Stimulated activated CD4-positive, alpha-beta T cell treated with anti-CD3 and anti-CD28 coated beads, Interleukin-2, amount 100 ng/mL, for 48 hours (primary cell): ENCODE data around the gene UCP3.

Experiments used
- DNase-seq, 2 donors: peaks; one replicate each; pipeline ENCODE4 v3.0.0-alpha.2; 2020

UCP3 gene

GRCh38 chr11:74008373-74009229 is at the start of gene UCP3:
UCP3 (minus strand) TSS chr11:74009085; CDS start chr11:74007042, 2,043 bp downstream.
- DNase-seq: no peak

- DNase-seq: no peak
Observed at GRCh38 chr11:74057249-74058151, 48.6 kb upstream of the UCP3 start.

- DNase-seq: no peak
Observed at GRCh38 chr11:74055938-74056337, 47.1 kb upstream of the UCP3 start.

- no peak for DNase-seq
Observed at GRCh38 chr11:74050465-74050864, 41.6 kb upstream of the UCP3 start.

- DNase-seq: no peak
Observed at GRCh38 chr11:74048993-74049392, 40.1 kb upstream of the UCP3 start.

- no peak for DNase-seq
Observed at GRCh38 chr11:74044538-74044937, 35.7 kb upstream of the UCP3 start.

GRCh38 chr11:74043450-74043849 is 34.6 kb upstream of the UCP3 start:
- no peak for DNase-seq

- DNase-seq: no peak
Observed at GRCh38 chr11:74037309-74037708, 28.4 kb upstream of the UCP3 start.

- DNase-seq: no peak
Observed at GRCh38 chr11:74035264-74035663, 26.4 kb upstream of the UCP3 start.

GRCh38 chr11:74033046-74033445 is 24.2 kb upstream of the UCP3 start:
- no peak for DNase-seq

GRCh38 chr11:74030723-74031676 is 22.1 kb upstream of the UCP3 start:
- no peak for DNase-seq

- no peak for DNase-seq
Observed at GRCh38 chr11:74025467-74026166, 16.7 kb upstream of the UCP3 start.

GRCh38 chr11:74024261-74025029 is 15.6 kb upstream of the UCP3 start:
- DNase-seq: peak; percentile 46 to 49

- DNase-seq: no peak
Observed at GRCh38 chr11:74023276-74023675, 14.4 kb upstream of the UCP3 start.

- no peak for DNase-seq
Observed at GRCh38 chr11:74022546-74022945, 13.7 kb upstream of the UCP3 start.

- no peak for DNase-seq
Observed at GRCh38 chr11:74021998-74022397, 13.1 kb upstream of the UCP3 start.

- DNase-seq: no peak
Observed at GRCh38 chr11:74020539-74020938, 11.7 kb upstream of the UCP3 start.

GRCh38 chr11:74019860-74020259 is 11.0 kb upstream of the UCP3 start:
- peak; percentile 61 for DNase-seq

GRCh38 chr11:74019104-74019738 is 10.3 kb upstream of the UCP3 start:
- no peak for DNase-seq

- no peak for DNase-seq
Observed at GRCh38 chr11:74018331-74019005, 9.6 kb upstream of the UCP3 start.
